Prostate gland (tissue), 2 donors: ENCODE results near the gene HLA-DQB1.

Experiments used
- POLR2A ChIP-seq: fragments of 450-650 bp; IDR thresholded peaks from one replicate; pipeline ENCODE4 v1.6.1; 2016; ENCODE audit warnings: antibody characterized with exemption, mild to moderate bottlenecking
- POLR2AphosphoS5 ChIP-seq: sonication (generic); formaldehyde crosslinking; IDR thresholded peaks from one replicate; pipeline ENCODE4 v1.6.1; 2017; ENCODE audit warnings: antibody characterized with exemption
- TF ChIP-seq, protein P1 (sequence below), 4 experiments: fragments of 200-600 bp in 2 of 4; fragments of 450-650 bp in 2 of 4; sonication (generic) in 2 of 4; IDR thresholded peaks; 1 replicate in 3 of 4; 2 replicates in 1 of 4; pipeline ENCODE4 v1.5.1; 2016 to 2019; ENCODE audit warnings: antibody characterized with exemption in 4 of 4, mild to moderate bottlenecking in 2 of 4, moderate library complexity in 2 of 4

DNA sequence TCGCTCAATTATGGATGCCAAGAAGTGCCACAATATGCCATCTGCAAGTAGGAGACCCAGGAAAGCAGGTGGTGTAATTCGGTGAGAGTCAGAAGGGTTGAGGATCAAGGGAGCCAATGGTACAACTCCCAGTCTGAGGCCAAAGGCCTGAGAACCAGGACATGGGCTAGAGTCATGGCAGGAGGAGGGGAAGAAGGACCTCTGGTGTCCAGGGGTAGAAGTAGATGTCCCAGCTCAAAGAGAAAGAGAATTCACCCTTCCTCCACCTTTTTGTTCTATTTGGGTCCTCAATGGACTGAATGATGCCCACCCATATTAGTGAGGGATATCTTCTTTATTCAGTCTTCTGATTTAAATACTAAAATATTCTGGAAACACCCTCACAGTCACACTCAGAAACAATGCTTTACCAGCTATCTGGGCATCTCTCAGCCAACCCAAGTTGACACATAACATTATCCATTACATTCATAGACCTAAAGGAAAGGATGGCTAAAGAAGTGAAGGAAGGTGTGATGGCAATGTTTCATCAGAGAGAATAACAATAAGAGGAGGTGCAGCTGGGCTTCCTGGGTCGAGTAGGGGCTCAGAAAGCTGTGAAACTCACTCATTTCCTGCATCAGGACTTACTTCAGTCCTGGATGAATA lies 50.4 kb downstream of the HLA-DQB1 start:
- TF ChIP-seq, protein P1, sequence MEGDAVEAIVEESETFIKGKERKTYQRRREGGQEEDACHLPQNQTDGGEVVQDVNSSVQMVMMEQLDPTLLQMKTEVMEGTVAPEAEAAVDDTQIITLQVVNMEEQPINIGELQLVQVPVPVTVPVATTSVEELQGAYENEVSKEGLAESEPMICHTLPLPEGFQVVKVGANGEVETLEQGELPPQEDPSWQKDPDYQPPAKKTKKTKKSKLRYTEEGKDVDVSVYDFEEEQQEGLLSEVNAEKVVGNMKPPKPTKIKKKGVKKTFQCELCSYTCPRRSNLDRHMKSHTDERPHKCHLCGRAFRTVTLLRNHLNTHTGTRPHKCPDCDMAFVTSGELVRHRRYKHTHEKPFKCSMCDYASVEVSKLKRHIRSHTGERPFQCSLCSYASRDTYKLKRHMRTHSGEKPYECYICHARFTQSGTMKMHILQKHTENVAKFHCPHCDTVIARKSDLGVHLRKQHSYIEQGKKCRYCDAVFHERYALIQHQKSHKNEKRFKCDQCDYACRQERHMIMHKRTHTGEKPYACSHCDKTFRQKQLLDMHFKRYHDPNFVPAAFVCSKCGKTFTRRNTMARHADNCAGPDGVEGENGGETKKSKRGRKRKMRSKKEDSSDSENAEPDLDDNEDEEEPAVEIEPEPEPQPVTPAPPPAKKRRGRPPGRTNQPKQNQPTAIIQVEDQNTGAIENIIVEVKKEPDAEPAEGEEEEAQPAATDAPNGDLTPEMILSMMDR (IDR thresholded peaks at IDR 0.05): no peak
- TF ChIP-seq POLR2AphosphoS5: no peak
- TF ChIP-seq POLR2A: no peak
